Measurements from ENCODE around the gene FHAD1.

DNA sequence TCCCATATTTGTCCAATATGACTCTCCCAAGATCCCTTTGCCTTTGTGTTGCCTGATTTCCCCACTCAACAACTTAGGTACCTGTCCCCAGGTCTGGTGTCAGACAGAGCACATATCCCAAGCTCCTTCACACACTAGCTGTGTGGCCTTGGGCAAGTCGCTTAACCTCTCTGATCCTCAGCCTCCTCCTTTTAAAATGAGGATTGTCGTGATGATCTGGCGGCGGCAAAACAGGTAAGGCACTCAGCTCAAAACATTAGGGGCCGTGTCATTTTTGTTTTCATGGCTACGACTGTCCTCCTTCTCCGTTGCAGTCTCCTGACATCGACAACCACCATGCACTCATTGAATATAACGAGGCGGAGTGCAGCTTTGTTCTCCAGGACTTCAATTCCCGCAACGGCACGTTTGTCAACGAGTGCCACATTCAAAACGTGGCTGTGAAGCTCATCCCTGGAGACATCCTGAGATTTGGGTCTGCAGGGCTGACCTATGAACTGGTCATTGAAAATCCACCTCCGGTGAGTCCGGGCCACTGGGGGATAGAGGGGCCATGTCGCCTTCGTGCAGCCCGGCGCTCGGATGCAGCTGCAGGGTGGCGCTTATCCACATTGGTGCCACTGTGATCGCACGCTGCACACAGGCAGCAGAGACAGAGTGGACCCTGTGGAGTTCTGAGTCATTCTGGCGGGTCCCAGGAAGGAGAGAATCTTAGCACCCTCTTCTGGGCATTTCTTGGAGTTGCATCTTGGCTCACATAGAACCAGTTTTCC is 25.2 kb downstream of the FHAD1 start:
- TF ChIP-seq, protein P1, sequence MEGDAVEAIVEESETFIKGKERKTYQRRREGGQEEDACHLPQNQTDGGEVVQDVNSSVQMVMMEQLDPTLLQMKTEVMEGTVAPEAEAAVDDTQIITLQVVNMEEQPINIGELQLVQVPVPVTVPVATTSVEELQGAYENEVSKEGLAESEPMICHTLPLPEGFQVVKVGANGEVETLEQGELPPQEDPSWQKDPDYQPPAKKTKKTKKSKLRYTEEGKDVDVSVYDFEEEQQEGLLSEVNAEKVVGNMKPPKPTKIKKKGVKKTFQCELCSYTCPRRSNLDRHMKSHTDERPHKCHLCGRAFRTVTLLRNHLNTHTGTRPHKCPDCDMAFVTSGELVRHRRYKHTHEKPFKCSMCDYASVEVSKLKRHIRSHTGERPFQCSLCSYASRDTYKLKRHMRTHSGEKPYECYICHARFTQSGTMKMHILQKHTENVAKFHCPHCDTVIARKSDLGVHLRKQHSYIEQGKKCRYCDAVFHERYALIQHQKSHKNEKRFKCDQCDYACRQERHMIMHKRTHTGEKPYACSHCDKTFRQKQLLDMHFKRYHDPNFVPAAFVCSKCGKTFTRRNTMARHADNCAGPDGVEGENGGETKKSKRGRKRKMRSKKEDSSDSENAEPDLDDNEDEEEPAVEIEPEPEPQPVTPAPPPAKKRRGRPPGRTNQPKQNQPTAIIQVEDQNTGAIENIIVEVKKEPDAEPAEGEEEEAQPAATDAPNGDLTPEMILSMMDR (IDR thresholded peaks at IDR 0.05), result peak; percentile 56 to 84 (median 76)
- TF ChIP-seq POLR2A (IDR thresholded peaks at IDR 0.05), result no peak
